Activated effector memory CD4-positive, alpha-beta T cell treated with Interleukin-2 at 50 U/mL for 16 hours (primary cell): ENCODE data around the gene AATF.

Source experiments
- DNase-seq: peaks from one replicate; pipeline ENCODE4 v3.0.0-alpha.2; 2020

Gene AATF

DNA sequence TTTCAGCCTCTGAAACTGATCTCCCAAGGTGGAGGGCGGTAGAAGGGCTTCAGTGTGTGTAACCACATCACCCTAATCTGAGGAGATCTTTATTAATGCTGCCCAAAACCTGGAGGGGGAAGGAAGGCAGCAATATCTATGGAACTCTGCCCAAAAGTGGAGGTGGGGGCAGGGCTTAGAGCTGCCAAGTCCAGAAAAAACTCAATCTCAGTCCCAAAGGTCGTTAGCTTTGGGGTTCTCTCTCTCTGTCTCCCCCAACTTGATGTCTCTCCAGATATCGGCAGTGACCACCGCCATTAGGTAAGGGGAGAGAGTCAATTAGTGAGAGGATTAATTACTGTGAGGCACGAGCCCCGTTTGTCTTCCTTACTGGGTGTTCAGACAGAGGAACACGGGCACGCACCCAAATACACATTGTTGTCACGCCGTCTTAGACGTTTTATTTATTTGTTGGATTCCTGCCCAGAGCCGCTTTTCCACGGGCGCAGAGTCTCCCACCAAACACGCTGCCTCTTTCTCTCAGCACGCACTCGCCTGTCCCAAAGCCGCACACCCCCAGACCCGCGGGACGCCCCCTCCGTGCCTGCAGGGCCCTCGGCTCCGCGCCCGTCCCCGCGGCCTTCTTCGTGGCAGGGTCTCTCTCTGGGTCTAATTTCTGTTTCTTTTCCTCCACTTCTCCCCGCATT lies 16.9 kb upstream of the AATF start:
- DNase-seq = no peak

DNA sequence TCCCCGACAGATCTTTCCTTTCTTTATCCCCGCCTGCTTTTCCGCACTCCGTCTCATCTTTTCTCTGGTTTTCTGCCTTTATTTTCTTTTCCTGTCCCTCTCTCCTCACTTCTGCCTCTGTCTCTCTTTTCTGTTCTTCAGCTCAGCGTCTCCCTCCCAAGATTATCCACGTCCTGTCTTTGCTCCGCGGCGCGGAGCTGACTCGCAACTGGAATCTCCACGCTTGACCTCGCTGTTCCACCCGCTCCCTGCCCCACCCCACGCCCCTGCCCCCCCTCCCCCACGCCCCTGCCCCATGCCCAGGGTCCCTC lies 16.4 kb upstream of the AATF start:
- no peak for DNase-seq

DNA sequence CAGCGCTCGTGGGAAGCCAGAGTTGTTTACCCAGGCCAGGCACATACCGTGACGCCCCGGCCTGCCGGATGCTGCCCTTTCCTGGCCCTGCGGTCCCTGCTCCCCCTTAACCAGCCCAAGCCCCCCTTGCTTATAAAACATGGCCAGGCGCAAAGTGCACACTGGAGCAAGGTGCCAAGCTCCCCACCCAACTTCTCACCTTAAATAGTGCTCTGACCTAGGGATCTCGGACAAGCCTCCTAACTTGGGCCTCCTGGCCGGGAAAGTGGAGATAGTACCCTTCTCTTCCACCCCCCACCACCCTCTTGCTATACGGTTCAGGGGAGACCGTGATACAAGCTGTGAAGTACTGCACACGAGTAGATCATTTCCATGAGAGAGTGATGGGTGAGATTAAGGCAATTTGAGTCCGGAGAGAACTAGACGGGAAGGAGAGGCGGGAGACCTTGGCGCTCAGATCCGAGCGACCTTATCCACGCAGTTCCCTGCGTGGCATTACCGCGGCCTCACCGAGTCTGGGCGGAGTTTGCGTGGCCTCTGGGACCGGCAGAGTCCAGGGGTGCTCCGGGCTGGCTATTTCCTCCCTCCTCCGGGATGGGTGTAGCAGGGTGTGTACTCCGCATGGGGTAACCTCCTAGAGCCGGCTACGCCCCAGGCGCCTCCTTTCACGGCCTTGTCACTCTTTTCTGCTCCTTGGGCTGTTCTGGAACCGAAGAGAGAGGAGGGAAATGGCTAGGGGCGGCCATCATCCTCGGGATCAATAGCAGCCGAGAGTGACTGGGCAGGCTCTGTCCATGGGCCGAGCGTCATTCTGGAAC lies 15.9 kb upstream of the AATF start:
- DNase-seq = no peak

DNA sequence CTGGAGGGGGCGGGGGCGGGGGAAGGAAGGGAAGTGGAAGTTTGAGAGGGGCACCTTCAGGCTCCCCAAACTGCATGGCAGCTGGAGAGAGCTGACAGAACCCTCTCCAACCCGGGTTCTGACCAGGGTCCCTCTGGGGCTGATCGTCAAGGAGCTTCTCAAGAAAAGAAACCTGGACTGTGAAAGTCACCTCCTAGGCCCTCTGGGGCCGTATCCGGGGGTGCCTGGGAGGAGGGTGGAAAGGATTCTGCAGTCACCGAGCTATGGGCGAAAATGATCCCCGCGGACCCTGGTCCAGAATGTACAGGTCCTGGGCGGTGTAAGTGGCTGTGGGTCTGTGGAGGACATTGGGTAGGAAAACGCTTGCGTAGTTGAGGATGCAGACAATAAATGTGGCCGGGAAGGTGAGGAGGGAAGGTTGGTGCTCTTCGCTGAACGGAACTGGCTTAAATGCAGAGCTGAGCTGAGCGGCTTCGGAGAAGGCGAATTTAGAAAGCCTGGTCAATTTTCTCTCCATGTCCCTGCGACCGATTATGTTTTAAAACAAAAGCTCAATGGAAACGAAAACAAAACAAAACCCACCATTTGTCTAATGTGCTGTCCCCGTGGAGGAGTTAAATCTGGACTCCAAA lies 15.1 kb upstream of the AATF start:
- no peak for DNase-seq

DNA sequence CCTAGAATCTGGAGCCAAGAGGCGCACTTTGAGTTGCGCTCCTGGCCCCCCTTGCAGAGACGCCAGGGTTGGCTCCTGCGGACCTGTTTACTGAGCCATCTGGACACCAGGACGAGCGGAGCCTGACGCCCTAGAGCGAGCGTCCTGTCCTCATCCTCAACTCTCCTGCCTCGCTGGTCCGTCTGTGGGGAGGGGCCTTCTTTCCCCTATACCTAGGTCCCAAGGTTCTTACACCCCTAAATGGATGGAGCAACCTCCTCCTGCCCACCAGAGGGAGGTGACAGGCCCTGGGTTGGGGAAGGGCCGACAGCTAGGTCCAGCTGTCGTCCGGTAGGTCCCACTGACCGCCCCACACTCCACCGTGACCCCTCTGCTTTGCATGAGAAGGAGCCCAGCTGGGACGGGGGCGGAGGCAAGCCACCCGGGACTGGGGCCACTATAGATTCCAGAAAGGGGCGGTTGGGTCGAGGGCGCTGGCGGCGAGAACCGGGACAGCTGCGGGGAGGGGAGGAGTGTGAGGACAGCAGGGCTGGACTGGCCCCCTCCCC lies 14.5 kb upstream of the AATF start:
- no peak for DNase-seq

DNA sequence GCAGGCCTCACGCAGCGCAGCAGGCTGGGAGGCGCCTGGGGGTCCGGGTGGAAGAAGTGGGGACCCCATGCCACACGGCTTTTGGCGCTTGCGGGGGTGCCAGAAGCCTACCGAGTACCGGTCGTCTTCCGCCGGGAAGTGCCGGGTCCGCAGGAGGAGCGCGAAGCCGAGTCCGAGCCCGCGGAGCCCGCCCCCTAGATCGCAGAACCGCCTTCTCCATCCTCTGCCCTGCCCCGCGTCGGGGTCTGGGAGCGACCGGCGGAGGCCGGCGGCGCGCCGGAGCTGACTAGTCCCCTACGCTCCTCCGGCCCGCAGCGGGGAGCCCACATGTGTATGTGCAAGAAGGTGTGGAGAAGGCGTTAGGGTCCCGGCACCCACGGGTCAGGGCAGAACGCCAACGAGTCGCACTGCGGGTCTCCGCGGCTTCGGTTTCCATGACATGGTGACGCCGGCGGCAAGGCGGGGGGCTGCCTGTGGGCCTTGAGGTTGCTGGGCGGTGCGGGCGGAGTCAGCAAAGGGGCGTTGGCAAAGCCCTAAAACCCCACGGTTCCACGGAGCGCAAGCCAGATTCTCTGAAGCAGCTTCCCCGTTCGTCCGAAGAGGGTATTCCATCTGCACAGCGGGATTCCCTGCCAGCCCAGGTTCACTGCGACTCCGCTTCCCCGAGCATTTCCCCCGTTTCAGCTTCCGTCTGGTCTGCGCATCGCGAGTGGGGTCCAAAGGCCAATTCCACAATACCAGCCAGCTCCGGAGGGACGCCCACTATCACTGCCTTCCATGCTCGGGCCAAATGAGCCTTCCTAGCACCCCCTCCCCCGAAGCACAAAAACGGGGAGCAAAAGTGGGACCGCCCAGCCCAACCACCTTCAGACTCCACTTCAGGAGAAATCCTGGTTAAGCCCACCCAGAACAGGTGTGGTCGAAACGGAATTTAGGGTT lies 13.8 kb upstream of the AATF start:
- no peak for DNase-seq

DNA sequence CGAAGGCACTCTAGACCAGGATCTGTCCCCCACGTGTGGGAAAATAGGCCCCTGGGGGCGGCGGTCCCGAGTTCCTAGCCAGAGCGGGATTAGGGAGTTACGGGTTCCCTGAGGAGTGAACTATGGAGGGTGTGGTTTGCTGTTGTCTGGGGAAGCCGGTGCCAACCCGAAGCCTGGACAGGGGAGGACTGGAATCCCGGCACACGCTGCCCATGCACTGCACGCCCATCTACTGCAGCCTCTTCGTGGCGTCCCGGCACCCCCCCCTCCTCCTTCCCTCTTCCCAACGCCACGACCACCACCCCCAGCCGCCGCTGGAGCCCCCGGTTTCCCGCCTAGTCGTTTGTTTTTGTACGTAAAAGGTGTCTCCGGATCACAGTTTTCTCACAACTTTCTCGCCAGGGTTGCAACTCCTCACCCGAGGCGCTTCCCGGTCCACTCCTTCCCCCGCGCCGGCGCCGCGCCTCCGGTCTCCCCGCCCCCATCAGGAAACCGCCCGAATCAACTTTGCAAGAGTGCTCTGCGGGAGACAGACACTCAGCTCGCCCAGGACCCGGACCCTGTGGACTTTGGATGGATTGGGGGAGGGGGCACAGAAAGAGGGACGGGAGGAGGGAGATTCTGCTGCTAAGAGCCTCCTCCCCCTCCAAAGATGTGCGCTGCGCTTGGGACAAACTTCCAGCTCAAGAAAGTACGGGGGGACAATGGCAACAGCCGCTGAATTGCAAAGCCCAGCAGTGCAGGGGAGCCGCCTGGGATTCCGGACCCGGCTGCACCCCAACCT lies 12.9 kb upstream of the AATF start:
- DNase-seq = no peak

DNA sequence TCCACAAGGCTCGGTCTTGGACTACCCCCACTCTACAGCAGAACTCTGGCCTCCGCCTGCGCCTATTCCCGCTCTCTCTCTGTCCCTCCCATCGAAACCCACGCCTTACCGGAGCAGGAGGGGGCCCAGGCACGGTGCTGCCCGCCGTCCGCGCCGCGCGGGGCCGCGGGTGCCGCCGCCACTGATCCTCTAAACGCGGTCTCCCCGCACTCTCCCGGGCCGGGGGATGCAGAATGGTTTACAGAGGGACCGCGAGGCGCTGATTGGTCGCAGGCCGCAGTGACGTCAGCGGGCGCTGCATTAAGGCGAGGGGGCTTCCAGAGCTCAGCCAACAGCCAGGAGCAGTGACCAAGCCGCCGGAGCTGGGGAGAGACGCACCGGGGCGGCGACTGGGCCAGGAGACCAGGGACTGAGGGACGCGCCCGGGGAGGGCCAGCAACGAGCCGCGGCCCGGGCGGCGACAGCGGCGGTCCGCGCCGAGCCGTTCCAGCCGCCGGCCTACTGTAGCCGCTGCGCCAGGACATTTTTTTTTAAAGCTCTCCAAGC lies 12.2 kb upstream of the AATF start:
- no peak for DNase-seq

DNA sequence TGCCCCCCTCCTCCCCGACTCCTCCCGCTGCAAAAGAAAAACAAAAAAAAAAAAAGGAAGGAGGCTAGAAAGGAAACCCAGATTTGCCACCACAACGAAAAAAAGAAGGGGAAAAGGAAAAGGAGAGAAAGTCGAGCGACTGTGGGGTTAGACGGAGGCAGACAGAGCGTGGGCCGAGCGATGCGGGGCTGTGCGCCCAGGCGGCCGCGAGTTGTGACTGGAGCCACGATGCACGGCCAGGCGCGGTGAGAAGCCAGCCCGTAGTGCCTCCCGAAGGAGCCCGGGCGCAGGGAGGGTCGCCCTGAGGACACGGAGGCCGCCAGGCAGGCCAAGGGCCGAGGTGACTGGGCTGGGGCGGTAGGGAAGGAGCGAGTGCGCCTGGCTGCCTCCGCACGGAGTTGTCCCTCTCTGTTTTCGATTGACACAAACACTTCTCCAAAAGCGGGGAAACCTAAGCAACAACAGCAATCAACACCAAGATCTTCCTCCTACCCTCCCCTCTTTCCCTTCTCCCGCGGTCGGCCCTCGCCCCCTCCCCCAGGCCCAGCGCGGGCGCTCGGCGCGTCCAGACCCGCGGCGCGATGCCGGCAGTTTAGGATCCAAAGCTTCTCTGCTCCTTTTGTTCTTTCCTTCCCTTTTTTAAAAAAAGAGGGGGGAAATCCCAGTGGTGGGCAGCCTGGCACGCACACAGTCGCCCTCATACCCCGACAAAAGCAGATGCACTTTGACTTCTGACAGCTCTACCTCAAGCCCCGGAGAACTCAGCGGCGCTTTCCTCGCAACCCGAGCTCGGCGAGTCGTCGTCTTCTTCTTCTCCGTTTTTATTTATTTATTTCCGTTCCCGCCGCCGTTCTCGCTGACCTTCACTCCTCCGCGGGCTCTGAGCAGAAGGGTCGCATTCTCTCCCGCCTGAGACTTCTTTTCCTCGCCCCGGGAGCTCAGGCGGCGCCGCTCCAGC lies 11.5 kb upstream of the AATF start, which contains the start of gene LHX1:
Gene LHX1, plus strand, starts transcription at position 475 of the 958 bp plus-strand sequence. CDS start 723 bp downstream, outside the sequence.
- DNase-seq = no peak

DNA sequence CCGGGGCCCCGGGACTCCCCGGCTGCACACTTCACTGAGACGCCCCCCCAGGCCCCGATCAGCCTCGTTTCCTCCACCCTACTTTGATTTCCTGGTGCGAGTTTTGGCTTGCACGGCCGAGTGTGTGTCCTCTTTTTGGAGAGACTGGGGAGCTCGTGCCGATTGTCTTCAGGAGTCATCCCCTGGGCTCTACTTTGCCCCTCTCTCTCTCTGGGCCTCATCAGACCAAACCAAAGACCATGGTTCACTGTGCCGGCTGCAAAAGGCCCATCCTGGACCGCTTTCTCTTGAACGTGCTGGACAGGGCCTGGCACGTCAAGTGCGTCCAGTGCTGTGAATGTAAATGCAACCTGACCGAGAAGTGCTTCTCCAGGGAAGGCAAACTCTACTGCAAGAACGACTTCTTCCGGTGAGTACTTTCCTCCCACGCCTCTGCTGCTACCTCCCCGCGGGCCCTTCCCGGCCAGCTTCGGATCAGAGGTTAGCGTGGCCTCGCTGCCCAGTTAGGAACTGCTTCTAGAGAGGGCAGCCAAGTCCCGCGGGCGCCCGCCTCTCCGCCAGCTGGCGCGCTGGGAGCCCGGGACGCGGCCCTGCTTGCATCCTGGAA lies 10.7 kb upstream of the AATF start:
- no peak for DNase-seq

DNA sequence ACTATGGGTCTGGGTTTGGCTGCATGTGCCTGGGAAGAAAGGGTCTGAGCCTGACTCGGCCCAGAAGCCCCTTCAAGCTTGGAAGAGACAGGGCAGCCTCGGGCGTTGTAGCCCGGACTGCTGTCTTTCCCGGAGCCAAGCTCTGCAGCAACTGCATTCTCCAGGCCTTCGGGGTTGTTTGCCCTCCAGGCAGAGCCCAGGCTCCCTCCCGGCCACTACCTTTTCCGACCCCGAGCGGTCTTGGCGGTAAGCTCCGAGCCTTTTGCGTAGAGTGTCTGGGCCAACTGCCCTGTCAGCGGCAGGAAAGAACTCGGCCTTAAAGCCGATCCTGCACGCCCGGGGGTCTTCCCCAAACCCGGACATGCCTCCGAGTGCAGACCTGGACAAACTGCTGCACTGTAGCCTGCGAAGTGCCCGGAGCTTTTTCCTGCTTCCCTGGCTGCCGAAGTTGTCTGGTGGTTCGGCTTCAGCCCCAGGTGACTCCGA lies 10.1 kb upstream of the AATF start:
- DNase-seq = no peak

DNA sequence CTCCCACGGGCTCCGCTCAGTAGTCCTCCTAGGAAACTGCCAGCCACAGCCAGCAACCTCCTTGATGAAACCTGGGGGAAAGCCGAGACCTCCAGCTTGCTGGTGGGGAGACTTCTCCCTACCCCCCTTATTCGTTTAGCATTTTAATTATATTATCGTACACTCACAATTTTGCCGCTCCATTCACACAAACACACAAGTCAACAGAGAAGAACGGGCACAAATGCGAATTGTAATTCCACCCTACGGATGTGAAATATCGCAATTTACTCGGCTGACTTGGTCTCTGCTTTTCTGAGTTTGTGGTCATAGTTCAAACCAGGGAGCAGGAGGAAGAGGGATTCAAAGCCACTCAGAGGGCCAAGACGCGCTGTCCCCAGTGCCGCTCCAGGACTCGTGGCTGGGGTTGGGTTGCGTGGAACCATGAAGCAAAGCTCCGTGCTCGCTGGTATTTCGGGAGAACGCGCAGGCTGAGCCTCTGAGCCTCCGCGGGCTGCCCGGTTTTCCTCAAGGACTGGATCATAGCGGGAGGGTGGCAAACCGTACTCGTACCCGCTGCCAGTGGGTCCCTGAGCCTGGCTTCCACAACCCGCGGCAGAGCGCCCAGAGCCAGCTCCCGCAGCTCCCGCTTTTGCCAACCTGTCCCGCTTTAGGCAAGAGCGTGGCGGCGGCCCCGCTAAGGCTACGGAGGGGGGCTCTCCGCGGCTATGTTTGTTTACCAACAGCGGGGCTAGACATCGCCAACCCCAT lies 9.5 kb upstream of the AATF start:
- DNase-seq = no peak

DNA sequence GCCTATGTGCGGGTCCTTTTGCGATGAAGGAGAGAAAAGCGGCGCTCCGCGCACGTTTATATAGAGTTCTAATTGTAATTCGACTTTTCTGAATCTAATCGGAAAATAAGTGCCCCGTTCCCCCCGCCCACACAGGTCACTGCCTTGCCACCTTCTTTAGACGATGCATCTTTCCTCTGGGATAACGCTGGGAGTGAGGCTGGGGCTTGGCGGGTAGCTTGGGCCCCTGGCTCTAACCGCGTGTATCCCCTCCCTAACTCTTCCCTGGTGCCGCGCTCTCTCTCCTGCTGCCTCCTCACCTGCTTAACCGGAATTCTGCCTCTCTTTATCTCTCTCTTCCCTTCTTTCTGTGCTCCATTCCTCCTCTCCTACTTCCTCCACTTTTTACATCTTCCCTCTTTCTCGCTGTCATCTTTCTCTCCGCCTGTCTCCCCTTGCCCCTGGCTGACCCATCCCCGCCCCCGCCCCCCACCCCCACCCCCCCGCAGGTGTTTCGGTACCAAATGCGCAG lies 8.9 kb upstream of the AATF start:
- no peak for DNase-seq

DNA sequence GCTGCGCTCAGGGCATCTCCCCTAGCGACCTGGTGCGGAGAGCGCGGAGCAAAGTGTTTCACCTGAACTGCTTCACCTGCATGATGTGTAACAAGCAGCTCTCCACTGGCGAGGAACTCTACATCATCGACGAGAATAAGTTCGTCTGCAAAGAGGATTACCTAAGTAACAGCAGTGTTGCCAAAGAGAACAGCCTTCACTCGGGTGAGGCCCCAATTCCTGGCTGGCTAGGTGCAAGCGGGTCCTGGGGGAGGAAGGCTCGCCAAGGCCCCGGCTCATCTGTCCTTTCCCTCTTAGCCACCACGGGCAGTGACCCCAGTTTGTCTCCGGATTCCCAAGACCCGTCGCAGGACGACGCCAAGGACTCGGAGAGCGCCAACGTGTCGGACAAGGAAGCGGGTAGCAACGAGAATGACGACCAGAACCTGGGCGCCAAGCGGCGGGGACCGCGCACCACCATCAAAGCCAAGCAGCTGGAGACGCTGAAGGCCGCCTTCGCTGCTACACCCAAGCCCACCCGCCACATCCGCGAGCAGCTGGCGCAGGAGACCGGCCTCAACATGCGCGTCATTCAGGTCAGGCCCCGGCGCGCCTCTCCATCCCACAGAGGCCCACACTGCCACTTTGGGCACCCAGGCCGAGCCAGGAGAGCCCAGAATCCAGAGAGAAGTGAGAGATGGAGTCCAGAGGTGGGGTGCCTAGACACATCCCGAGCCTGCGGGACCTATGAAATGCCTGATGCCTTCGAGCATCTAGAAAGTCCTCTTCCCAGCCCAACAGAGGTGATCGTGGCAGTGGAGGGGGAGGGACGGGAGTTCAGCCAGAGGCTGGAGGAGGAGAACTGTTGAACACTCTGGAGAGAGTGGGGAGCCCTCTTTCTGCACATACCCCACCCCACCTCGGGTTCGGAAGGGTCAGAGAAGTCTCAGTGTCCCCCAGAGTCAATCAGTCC lies 8.2 kb upstream of the AATF start:
- DNase-seq = no peak

DNA sequence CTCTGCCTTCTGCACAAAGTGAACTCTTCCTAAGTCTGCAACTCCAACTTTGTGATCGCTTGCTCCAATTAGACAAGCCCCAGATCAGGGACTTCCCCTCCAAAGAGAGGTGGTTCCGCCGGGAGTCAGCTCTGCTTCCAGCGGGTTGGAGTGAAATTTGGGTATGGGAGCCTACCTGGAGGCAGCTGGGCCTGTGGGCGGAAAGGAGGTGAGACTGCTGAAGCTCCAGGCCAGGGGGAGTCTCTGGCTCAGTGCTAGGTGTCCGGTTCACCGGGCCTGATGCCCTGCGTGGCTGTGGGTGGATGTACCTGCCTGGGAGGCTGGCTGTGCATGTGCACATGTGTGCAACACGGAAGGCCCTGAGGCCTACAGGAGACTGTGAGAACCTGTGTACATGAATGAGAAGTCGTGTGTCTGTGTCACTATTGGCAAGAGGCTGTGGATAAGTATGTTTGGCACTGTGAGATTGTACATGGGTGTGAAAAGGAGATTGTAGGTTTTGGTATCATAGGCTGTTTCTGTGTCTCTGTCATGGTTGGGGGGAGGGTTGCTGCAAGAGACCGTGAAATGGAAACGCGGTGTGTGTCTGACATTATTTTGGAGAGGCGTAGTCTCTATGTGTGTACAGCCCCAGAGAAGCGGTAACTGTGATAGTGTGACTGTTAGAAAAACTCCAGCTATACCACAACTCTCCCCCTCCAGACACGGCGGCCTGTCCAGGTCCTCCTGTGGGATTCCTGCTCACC lies 7.3 kb upstream of the AATF start:
- DNase-seq = no peak

DNA sequence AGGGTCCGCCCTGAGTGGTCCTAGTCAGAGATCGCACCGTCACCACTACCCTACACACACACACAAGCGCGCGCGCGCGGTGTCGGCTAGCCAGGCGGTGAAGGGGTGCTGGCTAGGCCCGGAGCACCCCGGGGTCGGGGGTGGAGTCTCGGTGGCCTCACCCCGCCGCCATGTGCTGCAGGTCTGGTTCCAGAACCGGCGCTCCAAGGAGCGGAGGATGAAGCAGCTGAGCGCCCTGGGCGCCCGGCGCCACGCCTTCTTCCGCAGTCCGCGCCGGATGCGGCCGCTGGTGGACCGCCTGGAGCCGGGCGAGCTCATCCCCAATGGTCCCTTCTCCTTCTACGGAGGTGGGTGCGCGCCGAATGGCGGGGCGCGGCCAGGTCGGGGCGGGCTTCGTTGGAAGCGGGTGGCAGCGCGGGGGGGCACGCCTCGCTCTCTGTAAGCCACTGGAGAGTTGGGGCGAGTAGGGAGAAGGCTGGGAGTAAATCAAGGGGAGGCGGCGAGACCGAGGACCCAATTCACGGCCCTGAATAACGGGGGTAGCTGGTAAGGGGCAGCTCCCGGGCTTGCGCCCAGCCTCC lies 6.6 kb upstream of the AATF start:
- DNase-seq = no peak
